Spleen (tissue), 7 donors: ENCODE measurements around the gene ITPKC.

ENCODE experiments used
- CTCF ChIP-seq, 11 experiments: fragments of 200-600 bp in 7 of 11; fragments of 450-650 bp in 4 of 11; sonication (generic) in 4 of 11; IDR thresholded peaks in 8 of 11; conservative IDR thresholded peaks in 3 of 11; 1 replicate in 7 of 11; 2 replicates in 4 of 11; pipeline versions ENCODE4 v1.4.0 to v1.8.0; 2016 to 2021; ENCODE audit warnings: antibody characterized with exemption in 11 of 11, inconsistent platforms in 4 of 11, mild to moderate bottlenecking in 1 of 11
- POLR2A ChIP-seq, 3 donors: fragments of 450-650 bp; IDR thresholded peaks; one replicate each; pipeline ENCODE4 v1.5.1; 2017; ENCODE audit warnings: antibody characterized with exemption in 3 of 3, mild to moderate bottlenecking in 1 of 3
- donor health status: DM: no; HTN: no; CAD: no; lungs with moderate emphysema.
- donor health status: DM: no; HTN: no; CAD: no.
- donor health status: DM: no; HTN: no; CAD: no.

- TF ChIP-seq CTCF (IDR thresholded peaks at IDR 0.05 in 8 of 11, conservative IDR thresholded peaks at IDR 0.05 in 3 of 11) (no peak), POLR2A (IDR thresholded peaks at IDR 0.05) (no peak)
These were observed 3.0 kb upstream of the ITPKC start for GRCh38 chr19:40713939-40714338.
